HG03565 (cell line): Measurements from ENCODE around the gene ZNF92.
"Not testable (repeated sequence)": the region's sequence is repeated elsewhere in the genome, so short reads cannot be mapped to it uniquely, and the experiment has no call there.

Source experiments
- ATAC-seq: cut with Tn5 transposase; IDR thresholded peaks from one replicate; pipeline ENCODE4 v1.9.1; 2021; ENCODE audit warnings: mild to moderate bottlenecking, moderate library complexity; ENCODE audit not compliant: unreplicated experiment

ZNF92 gene

DNA sequence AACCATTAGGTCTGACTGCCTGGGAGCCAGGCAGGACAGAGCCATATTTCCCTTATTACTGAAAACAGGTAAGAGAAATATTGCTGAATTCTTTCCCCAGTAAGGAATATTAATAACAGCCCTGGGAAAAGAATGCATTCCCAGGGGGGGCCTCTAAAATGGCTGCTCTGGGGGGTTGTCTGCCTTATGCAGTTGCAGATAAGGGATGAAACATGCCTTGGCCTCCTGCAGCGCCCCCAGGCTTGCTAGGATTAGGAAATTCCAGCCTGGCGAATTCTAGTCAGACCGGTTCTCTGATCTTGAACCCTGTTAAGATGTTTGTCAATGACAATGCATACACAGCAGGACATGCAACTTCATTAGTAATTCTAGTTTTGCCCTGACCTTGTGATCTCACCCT lies 49.6 kb downstream of the ZNF92 start:
- not testable (repeated sequence) for ATAC-seq

DNA sequence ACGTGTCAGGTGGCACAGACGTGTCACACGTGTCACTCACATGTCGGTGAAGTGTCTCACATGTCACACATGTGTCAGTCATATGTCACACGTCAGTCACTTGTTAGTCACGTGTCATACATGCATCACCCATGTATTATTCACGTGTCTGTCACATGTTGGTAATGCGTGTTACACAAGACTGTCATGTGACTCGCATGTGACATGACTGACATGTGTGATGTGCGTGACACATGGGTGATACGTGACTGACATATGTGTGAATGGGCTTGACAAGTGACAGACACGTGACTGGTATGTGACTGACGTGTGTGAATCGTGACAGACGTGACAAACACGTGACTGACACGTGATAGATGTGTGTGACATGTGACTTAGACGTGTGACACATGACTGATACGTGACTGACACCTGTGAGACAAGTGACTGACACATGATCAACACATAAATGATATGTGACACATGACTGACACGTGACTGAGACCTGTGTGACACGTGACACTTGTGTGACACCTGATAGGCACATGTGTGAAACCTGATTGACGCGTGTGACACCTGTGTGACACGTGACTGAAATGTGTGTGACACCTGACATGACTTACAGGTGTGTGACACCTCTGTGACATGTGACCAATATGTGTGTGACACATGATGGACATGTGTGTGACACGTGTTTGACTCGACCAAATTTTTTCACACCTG lies 56.1 kb downstream of the ZNF92 start:
- ATAC-seq: no peak

DNA sequence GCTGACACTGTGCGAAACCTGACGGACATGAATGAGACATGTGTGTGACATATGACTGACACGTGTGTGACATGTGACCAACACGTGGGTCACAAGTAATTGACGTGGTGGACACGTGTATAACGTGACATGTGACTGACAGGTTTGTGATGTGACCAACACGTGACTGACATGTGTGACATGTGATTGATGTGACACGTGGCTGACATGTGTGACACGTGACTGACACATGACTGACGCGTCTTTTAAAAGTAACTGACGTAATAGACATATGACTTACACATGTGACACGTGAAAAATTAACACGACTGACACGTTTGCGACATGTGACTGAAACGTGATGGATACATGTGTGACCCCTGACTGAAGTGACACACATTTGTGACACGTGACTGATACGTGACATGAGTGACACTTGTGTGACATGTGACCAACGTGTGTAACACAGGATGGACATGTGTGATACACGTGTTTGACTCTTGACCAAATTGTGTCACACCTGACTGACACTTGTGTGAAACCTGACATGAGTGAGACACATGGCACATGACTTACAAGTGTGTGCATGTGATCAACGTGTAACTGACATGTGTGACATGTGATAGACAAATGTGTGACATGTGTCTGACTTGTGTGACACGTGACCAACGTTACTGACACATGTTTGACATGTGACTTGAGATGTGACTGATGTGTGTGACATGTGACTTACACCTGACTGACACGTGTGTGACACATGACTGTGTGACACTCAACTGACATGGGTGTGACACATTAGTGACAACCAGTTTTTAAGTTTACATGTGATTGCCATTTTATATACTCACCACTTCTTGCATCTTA lies 56.9 kb downstream of the ZNF92 start:
- ATAC-seq: no peak

- ATAC-seq: no peak
Measured at GRCh38 chr7:65434307-65434706, 60.7 kb downstream of the ZNF92 start.

- ATAC-seq: no peak
Measured at GRCh38 chr7:65436163-65436562, 62.5 kb downstream of the ZNF92 start.

GRCh38 chr7:65438598-65438997 lies 64.9 kb downstream of the ZNF92 start:
- ATAC-seq: no peak

DNA sequence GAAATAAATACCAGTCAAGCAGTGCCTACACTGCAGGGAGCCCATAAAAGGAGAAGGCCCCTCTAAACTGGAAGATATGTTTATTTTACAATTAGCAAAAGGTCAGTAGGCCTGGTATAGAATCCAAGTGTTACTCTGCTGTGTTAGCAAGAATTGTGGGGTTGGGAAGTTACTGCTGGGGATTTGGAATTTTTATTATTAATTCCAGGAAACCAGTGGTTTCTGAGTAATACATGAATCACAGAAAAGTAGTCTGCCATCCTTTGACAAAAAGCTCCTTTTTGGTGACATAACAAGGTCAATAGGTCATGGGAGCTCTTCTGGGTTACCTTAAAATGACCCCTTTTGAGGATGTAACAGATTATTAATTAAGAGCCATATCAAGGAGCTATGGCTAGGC lies 67.4 kb downstream of the ZNF92 start:
- ATAC-seq: no peak

DNA sequence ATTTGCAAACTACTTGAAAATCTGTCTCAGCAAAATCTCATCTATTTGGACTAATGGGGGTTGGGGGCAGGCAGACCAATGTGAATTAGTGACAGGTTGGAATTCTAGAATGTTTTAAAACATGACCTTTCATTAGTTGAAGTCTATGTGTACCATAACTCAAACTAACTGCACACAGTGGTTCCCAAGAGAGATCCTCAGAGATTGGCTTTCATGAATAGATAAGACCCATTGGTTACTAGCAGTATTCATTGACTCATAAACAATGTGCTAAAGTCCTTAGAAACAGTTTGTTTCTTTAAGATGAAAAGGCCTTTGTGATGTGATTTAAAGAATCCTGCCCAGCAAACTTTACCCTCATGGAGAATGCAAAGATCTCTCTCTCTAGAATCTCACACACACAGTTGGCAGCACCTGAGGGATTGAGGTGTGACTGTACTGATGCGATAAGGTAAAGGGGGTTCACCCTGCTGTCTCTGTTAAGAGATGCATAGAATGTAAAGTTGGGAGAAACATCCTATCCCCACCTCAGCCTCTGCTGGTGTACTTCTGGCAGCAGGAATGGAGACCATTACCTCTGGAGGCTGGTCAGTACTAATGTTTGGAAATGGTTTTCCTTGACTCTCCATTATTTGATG lies 70.7 kb downstream of the ZNF92 start:
- no peak for ATAC-seq

- ATAC-seq: no peak
Measured at GRCh38 chr7:65444899-65445823, 71.5 kb downstream of the ZNF92 start.

DNA sequence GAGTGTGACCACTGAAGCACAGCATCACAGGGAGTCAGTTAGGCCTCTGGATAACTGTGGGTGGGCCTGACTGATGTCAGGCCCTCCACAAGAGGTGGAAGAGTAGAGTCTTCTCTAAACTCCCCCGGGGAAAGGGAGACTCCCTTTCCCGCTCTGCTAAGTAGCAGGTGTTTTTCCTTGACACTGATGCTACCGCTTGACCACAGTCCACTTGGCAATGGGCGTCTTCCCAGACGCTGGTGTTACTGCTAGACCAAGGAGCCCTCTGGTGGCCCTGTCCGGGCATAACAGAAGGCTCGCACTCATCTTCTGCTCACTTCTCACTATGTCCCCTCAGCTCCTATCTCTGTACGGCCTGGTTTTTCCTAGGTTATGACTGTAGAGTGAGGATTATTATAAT lies 73.4 kb downstream of the ZNF92 start:
- ATAC-seq: not testable (repeated sequence)

DNA sequence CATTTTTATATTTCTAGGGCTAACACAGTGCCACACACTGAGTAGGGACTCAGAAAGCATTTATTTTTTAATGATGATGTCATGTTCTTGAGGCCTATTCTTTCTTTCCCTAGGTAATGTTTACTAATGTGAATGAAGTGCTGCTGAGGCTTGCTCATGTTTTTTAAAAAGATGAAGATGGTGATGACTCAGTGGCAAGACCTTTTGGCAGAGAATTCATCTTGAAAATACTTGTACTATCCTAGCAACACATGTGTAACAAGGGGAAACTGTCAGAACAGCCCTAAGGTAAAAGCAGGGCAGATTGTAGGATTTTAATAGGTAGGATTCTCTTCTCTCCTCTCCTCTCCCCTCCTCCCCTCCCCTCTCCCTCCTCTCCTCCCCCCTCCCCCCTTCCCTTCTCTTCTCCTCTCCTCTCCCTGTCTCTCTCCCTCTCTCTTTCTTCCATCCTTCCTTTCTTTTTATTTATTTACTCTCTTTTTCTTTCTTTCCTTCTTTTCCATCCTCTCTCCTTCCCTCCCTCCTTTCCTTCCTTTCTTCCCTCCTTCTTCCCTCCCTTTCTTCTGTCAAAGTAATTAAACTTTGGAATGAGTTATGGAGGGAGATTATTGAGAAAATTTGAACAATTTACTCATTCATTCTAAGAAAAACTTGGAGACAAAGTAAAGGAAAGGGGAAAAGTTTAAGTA lies 75.3 kb downstream of the ZNF92 start:
- no peak for ATAC-seq

DNA sequence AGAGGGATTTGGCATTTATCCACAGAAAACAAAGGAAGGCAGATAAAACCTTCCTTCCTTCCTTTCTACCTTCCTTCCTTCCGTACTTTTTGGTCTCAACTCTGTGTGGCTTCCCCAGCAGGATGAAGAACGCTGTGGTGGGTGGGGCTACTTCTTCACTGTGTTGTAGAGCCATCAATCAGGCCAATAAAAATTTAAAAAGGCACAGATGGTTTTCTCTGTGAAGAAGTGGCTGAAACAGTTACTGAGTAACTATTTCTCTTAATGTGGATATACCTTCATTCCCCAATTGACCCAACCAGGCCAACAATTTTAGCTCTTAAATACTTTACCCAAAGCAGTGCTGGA lies 75.8 kb downstream of the ZNF92 start:
- no peak for ATAC-seq
